HEK293 (cell line): ENCODE measurements around the gene SAMD8.

Source experiments
- CTCF ChIA-PET: fragments of 350-600 bp; formaldehyde crosslinking; extraction: SDS; loops from one replicate; lab custom pipeline; 2021; ENCODE audit warnings: antibody characterized with exemption; lab: Yijun Ruan, JAX
- POLR2A ChIA-PET: fragments of 300-600 bp; formaldehyde crosslinking; extraction: SDS; loops from one replicate; lab custom pipeline; 2020; ENCODE audit warnings: antibody characterized with exemption, inconsistent platforms; lab: Yijun Ruan, JAX
- H3K27ac ChIP-seq: fragments of 200-500 bp; sonication (Bioruptor generic); 2 replicates; pipeline ENCODE4 v1.5.1; 2014; ENCODE audit warnings: low read depth, low read length, control low read depth, inconsistent platforms; ENCODE audit errors: extremely low read depth
- H3K36me3 ChIP-seq, 2 experiments: fragments of 200-500 bp in 1 of 2; sonication (Bioruptor generic) in 1 of 2; 1 replicate in 1 of 2; 2 replicates in 1 of 2; pipeline ENCODE4 v1.5.1; 2014 to 2017; ENCODE audit warnings: inconsistent platforms in 2 of 2, low read length in 2 of 2; ENCODE audit not compliant: control insufficient read depth in 2 of 2, insufficient read depth in 1 of 2
- H3K4me1 ChIP-seq: fragments of 200-500 bp; sonication (Bioruptor generic); 2 replicates; pipeline ENCODE4 v1.5.1; 2014; ENCODE audit warnings: mild to moderate bottlenecking, low read length, inconsistent platforms; ENCODE audit not compliant: control insufficient read depth, insufficient read depth
- H3K4me3 ChIP-seq: 2 replicates; pipeline ENCODE4 v1.5.1; 2011; ENCODE audit warnings: low read depth, mild to moderate bottlenecking, control low read depth, low read length, moderate library complexity
- H3K9me3 ChIP-seq: fragments of 200-500 bp; sonication (Bioruptor generic); 2 replicates; pipeline ENCODE4 v1.5.1; 2014; ENCODE audit warnings: low read depth, low read length, inconsistent platforms; ENCODE audit not compliant: control insufficient read depth, insufficient read depth
- ZNF132 ChIP-seq: fragments of 450-650 bp; formaldehyde crosslinking; IDR thresholded peaks from 2 replicates; pipeline ENCODE4 v1.5.1; 2017; ENCODE audit warnings: missing biosample characterization, missing genetic modification characterization, borderline replicate concordance
- ZNF140 ChIP-seq: fragments of 450-650 bp; formaldehyde crosslinking; IDR thresholded peaks from 2 replicates; pipeline ENCODE4 v1.5.1; 2016; ENCODE audit warnings: missing biosample characterization, missing genetic modification characterization
- ZNF19 ChIP-seq: fragments of 450-650 bp; formaldehyde crosslinking; IDR thresholded peaks from 2 replicates; pipeline ENCODE4; 2016; ENCODE audit warnings: missing biosample characterization, missing genetic modification characterization, low read depth
- ZNF48 ChIP-seq: fragments of 450-650 bp; formaldehyde crosslinking; IDR thresholded peaks from 2 replicates; pipeline ENCODE4 v1.5.1; 2016; ENCODE audit warnings: missing biosample characterization, missing genetic modification characterization
- ZNF571 ChIP-seq: fragments of 450-650 bp; formaldehyde crosslinking; IDR thresholded peaks from 2 replicates; pipeline ENCODE4 v1.5.0; 2017; ENCODE audit warnings: missing biosample characterization, missing genetic modification characterization
- ZNF596 ChIP-seq: fragments of 450-650 bp; IDR thresholded peaks from 2 replicates; pipeline ENCODE4 v1.5.0; 2018; ENCODE audit warnings: missing biosample characterization, mild to moderate bottlenecking, missing genetic modification characterization, moderate library complexity
- ZNF624 ChIP-seq: fragments of 450-650 bp; formaldehyde crosslinking; IDR thresholded peaks from 2 replicates; pipeline ENCODE4 v1.5.1; 2017; ENCODE audit warnings: missing biosample characterization, missing genetic modification characterization
- TF ChIP-seq, protein P1 (sequence below): fragments of 450-650 bp; formaldehyde crosslinking; conservative IDR thresholded peaks from 2 replicates; pipeline ENCODE4 v1.5.1; 2016; ENCODE audit warnings: low read depth, missing biosample characterization, missing genetic modification characterization
- TF ChIP-seq, protein P2 (sequence below): fragments of 450-650 bp; formaldehyde crosslinking; IDR thresholded peaks from 2 replicates; pipeline ENCODE4 v1.5.1; 2016; ENCODE audit warnings: missing biosample characterization, missing genetic modification characterization
- TF ChIP-seq, protein P3 (sequence below): fragments of 450-650 bp; formaldehyde crosslinking; IDR thresholded peaks from 2 replicates; pipeline ENCODE4 v1.5.1; 2016; ENCODE audit warnings: missing biosample characterization, missing genetic modification characterization
- TF ChIP-seq, protein P4 (sequence below): fragments of 450-650 bp; formaldehyde crosslinking; IDR thresholded peaks from 2 replicates; pipeline ENCODE4 v1.5.1; 2017; ENCODE audit warnings: missing biosample characterization, mild to moderate bottlenecking, missing genetic modification characterization, moderate library complexity

SAMD8 gene

DNA sequence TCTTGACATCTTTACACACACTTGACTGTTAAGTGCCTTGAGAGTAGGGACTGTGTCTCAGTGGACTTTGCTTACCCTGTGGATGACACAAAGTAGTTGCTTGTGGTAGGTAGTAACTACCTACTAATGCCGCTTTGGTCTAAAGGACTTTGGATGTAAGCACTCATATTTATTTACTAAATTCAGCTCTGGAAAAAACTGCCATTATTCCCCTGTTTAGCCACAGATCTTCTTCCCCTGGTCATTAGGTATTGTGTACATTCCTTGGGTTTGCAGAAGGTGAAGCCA, 96.3 kb downstream of the SAMD8 start:
- TF ChIP-seq ZNF48 (tag by site-specific recombination) (no peak), ZNF571 (tag by site-specific recombination) (no peak), ZNF140 (tag by site-specific recombination) (no peak), ZNF19 (tag by site-specific recombination) (no peak), ZNF132 (tag by site-specific recombination) (no peak), ZNF596 (tag by site-specific recombination) (no peak)
- TF ChIP-seq, protein P1, sequence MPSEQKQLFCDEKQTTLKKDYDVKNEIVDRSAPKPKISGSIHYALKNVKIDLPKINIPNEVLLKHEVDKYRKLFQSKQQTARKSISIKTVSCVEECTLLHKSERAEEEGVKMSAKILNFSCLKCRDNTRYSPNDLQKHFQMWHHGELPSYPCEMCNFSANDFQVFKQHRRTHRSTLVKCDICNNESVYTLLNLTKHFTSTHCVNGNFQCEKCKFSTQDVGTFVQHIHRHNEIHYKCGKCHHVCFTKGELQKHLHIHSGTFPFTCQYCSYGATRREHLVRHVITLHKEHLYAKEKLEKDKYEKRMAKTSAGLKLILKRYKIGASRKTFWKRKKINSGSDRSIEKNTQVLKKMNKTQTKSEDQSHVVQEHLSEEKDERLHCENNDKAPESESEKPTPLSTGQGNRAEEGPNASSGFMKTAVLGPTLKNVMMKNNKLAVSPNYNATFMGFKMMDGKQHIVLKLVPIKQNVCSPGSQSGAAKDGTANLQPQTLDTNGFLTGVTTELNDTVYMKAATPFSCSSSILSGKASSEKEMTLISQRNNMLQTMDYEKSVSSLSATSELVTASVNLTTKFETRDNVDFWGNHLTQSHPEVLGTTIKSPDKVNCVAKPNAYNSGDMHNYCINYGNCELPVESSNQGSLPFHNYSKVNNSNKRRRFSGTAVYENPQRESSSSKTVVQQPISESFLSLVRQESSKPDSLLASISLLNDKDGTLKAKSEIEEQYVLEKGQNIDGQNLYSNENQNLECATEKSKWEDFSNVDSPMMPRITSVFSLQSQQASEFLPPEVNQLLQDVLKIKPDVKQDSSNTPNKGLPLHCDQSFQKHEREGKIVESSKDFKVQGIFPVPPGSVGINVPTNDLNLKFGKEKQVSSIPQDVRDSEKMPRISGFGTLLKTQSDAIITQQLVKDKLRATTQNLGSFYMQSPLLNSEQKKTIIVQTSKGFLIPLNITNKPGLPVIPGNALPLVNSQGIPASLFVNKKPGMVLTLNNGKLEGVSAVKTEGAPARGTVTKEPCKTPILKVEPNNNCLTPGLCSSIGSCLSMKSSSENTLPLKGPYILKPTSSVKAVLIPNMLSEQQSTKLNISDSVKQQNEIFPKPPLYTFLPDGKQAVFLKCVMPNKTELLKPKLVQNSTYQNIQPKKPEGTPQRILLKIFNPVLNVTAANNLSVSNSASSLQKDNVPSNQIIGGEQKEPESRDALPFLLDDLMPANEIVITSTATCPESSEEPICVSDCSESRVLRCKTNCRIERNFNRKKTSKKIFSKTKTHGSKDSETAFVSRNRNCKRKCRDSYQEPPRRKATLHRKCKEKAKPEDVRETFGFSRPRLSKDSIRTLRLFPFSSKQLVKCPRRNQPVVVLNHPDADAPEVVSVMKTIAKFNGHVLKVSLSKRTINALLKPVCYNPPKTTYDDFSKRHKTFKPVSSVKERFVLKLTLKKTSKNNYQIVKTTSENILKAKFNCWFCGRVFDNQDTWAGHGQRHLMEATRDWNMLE (tag by site-specific recombination) = no peak
- TF ChIP-seq, protein P2, sequence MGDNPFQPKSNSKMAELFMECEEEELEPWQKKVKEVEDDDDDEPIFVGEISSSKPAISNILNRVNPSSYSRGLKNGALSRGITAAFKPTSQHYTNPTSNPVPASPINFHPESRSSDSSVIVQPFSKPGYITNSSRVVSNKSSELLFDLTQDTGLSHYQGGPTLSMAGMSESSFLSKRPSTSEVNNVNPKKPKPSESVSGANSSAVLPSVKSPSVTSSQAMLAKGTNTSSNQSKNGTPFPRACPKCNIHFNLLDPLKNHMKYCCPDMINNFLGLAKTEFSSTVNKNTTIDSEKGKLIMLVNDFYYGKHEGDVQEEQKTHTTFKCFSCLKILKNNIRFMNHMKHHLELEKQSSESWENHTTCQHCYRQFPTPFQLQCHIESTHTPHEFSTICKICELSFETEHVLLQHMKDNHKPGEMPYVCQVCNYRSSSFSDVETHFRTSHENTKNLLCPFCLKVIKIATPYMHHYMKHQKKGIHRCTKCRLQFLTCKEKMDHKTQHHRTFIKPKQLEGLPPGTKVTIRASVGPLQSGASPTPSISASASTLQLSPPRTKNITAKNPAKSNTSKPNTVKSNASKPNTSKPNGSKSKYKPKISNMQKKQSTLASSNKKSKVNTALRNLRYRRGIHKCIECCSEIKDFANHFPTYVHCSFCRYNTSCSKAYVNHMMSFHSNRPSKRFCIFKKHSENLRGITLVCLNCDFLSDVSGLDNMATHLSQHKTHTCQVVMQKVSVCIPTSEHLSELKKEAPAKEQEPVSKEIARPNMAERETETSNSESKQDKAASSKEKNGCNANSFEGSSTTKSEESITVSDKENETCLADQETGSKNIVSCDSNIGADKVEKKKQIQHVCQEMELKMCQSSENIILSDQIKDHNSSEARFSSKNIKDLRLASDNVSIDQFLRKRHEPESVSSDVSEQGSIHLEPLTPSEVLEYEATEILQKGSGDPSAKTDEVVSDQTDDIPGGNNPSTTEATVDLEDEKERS (tag by site-specific recombination) = no peak
- TF ChIP-seq, protein P3, sequence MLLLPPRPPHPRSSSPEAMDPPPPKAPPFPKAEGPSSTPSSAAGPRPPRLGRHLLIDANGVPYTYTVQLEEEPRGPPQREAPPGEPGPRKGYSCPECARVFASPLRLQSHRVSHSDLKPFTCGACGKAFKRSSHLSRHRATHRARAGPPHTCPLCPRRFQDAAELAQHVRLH (tag by site-specific recombination) = no peak
- no peak overlapping the region for H3K27ac ChIP-seq
- ChIA-PET CTCF (interaction anchor here (1.1 kb wide), 1 partner anchor 23 kb away, joined by 4 read pairs; no protein-coding TSS in a partner anchor), POLR2A (no interaction called here)
- H3K4me3 ChIP-seq = no peak overlapping the region
- peaks cover 6 to 11% of the 10 kb centered on the region in 2 experiments; a peak in 2 of 3 replicates for H3K36me3 ChIP-seq
- H3K4me1 ChIP-seq = peaks cover 2% of the 10 kb centered on the region; the same call in 1 of the 2 replicates
- no peaks in the 10 kb centered on the region for H3K9me3 ChIP-seq

DNA sequence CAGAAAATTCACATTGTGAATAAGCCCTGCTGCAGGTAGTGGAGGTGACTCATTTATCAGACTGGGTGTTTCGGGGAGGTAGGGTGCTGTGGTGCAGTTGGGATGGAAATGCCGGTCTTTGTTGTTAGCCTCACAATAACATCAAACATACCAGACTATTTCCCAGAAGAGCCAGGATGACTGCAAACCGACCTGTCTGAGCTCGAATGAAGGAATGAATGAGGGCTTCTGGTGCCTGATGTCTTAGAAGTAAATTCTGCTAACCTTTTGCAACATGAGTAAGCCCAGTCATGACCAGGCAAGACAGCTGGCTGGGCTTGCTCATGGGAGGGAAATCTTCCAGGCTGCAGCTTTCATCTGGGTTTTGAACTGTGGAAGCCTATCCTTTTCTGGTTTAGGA, 96.7 kb downstream of the SAMD8 start:
- CTCF ChIA-PET = interaction anchor here (1.1 kb wide), 1 partner anchor 23 kb away, joined by 4 read pairs; no protein-coding TSS in a partner anchor
- H3K4me1 ChIP-seq = peaks cover 2% of the 10 kb centered on the region; the same call in 1 of the 2 replicates
- H3K9me3 ChIP-seq = no peaks in the 10 kb centered on the region
- H3K27ac ChIP-seq = no peak overlapping the region
- no peak overlapping the region for H3K4me3 ChIP-seq
- TF ChIP-seq, protein P4, sequence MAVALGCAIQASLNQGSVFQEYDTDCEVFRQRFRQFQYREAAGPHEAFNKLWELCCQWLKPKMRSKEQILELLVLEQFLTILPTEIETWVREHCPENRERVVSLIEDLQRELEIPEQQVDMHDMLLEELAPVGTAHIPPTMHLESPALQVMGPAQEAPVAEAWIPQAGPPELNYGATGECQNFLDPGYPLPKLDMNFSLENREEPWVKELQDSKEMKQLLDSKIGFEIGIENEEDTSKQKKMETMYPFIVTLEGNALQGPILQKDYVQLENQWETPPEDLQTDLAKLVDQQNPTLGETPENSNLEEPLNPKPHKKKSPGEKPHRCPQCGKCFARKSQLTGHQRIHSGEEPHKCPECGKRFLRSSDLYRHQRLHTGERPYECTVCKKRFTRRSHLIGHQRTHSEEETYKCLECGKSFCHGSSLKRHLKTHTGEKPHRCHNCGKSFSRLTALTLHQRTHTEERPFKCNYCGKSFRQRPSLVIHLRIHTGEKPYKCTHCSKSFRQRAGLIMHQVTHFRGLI = peak; percentile 100
- TF ChIP-seq ZNF624 (tag by site-specific recombination) = no peak
- POLR2A ChIA-PET = no interaction called here
- peaks cover 9 to 15% of the 10 kb centered on the region in 2 experiments; a peak in 2 of 3 replicates for H3K36me3 ChIP-seq
